HG03108 (cell line): ENCODE data around the gene UBAP1.
A peak's percentile ranks its signal among the peaks of the same experiment; 100 is the strongest.
"Not testable (repeated sequence)": the region's sequence is repeated elsewhere in the genome, so short reads cannot be mapped to it uniquely, and the experiment has no call there.

ENCODE experiments used
- ATAC-seq: cut with Tn5 transposase; IDR thresholded peaks from one replicate; pipeline ENCODE4 v1.9.1; 2021; ENCODE audit warnings: moderate library complexity; ENCODE audit not compliant: unreplicated experiment

Gene UBAP1

DNA sequence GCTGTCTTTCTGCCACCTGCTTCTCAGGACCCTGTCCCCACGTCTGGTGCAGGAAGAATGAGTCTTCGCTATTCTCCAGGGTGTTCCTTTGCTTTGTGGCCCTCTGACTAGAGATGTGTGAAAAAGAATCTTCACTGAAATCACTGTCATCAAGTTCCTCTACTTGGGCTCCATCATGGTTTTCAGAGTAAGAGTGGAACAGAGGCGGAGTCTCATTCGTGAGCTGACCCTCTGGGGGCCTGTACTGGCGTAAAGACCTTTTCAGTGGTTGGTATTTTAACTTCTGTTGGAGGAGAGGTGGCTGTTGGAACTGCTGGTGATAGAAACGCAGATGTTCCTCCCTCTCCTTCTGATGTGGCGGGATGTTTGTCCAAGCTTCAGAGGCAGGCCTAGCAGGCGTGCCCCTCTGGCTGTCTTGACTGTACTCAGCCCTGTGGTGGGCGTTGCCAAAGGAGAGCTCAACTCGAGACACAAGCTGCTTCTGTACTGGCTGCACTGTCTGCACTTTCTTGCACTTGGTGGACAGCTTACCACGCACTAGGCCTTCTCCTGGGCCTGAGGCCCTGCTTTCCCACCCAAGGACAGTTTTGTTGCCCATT is 78.2 kb downstream of the UBAP1 start:
- ATAC-seq: no peak

DNA sequence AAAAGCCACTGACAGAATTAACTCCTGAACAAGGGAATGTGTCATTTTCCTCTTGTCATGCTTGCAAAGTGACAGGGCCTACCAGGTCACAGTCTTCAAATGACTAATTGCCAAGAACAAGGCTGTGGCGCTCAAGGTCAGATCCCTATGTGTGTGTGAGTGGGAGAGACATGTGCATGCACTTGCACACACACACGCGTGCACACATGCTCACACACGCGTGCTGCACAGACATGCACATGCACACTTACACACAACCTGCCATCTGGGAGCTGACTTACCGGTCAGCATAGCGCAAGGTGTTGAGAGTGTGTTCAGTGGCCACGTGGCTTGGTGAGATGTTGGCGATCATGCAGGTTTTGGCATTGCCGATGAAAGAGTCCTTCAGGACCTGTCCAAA is 80.5 kb downstream of the UBAP1 start:
- no peak for ATAC-seq

DNA sequence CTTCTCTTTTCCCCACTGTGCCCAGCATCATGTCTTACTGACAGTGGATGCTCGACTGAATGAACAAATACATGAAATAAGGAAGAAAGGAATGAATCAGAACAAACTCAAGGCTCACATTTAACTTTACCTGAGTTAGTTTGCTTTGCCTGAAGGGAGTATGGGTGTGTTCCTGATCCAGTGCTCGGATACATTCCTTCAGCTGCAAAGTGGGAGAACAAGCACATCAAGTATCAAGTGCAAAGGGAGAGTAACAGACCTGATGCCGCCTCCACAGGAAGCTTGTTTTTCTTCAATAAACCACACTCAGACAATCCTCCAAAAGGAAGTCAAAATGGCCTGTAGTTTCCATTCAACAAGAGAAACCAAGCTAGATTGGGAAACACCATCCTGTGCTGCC is 84.1 kb downstream of the UBAP1 start:
- no peak for ATAC-seq

DNA sequence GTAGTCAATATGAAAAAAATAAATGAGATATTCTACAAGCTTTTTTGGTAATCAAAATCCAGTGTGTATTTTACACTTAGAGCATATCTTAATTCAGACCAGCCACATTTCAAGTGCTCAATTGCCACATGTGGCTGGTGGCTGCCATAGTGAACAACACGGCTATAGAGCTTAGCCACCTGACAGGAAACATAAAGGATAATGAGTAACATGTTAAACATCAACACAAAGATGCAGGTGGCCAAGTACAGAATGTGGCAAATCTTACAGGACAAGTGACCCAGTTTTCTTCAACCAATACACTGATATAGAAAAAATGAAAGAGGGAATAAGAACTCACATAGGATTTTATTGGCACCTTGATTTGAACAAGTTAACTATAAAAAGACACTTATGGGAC is 88.8 kb downstream of the UBAP1 start:
- peak; percentile 54 for ATAC-seq

DNA sequence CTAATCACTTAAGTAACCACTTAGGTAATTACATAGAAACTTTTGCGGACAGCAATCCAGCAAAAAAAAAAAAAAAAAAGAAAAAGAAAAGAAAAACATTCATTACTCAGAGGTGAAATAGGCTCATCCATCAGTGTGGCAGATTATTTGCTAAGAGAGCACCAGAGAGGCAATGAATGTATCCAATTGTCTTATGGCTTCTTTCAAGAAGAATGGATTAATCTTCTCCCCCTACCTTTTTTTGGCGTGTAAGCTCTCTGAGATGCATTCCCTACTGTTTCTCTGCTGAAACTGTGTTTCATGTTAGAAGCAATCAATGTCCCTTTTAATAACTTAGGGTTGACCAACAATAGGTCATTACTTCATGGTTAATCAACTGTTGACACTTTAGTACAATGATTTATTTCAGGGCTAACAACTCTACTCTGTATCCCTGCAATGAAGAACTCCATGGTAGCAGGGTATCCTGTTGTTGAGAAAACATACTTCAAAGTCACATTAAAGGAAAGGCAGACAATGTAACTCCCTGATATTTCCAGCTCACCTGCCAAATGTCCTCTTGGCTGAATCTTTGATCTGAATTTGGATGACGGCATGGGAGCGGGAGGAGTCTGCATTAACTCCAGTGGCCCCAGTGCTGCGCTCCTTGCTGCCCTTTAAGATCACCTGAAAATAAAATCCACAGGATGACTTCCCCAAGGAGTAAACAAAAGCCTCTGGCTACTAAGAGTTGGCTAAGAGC is 92.6 kb downstream of the UBAP1 start:
- no peak for ATAC-seq

DNA sequence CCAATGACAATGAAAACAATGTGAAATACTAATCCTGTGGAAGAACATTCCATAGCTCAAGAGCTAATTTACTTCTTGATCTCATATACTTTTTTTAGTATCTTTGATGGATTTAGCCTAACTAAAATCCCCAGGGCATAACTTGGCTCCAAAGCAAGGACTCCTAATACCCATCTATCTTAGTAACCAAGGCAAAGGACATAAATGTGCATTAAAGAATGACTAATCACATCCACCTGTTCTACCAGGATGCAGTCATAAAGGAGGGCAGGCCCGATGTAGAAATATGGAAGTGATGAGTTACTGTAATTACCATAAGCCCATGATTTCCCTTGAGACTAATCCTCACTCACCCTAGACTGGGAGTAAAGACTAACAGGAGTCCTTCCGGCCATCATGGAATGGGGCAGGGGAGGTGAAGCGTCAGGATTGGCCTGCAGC is 93.3 kb downstream of the UBAP1 start:
- ATAC-seq: no peak

DNA sequence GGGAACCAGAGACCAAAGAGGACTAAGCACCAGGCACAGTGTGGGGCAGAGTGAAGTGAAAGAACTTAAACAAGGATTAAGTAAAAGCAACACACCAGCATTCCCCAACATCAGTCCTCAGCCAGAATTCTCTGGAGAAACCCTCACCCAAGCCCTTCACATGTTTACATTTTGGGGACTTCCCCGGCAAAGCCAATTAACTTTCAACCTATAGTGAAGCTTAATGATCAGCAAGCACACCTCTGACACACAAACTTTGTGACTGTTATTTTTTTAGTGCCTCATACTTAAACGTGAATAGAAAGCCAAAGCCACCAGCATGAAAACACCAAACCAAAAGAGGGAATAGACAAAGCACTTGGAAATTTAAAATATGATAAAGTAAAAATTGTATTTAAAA is 94.7 kb downstream of the UBAP1 start:
- ATAC-seq: not testable (repeated sequence)

DNA sequence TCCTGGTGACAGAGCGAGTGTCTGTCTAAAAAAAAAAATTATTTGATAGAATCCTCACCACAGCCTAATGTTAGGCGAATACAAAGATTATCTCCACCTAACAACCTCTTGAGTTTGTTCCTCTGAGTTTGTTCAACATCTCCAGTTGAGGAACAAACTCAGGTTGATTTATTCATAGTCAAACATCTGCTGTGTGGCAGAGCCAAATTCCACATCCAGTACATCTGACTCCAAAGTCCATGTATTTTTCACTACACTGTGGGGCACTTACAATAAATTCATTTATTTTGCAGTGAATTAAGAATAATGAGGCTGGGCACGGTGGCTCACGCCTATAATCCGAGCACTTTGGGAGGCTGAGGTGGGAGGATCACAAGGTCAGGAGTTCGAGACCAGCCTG is 97.0 kb downstream of the UBAP1 start:
- ATAC-seq: no peak

DNA sequence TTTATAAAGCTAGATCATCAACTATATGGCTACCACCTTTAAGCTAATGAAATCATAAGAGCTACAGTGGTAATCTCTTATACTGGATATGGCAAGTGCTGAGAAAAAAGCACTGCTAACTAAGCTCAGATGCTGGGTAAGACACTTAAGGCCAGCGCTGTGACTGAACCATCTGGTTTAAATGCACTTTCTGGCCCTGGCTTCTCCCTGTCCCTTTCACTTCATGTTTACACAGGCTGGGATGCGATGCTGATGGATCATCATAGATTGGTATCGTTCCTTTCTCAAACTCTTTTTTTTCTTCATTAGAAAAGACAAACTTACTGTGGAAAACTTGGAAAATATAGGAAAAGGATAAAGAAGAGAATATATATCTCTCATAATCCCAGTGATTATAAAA is 97.9 kb downstream of the UBAP1 start:
- no peak for ATAC-seq

DNA sequence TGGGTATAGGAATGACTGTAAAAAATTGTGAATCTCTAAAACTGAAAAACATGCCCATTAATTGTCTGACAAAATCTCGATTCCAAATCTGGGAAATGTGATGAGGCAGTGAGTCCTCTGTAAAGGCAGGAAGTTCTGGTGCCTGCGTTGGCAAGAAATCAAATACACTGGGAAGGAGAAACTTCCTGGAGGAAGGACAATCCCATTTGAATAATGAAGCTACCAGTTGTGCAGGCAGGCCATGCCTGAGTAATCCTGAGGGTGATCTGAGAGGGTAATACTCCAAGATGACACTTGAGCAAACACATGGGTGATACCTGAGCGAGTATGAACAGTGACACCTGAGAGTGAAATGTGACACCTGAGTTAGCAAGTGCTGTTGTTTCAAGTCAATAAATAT is 100.6 kb downstream of the UBAP1 start:
- no peak for ATAC-seq

DNA sequence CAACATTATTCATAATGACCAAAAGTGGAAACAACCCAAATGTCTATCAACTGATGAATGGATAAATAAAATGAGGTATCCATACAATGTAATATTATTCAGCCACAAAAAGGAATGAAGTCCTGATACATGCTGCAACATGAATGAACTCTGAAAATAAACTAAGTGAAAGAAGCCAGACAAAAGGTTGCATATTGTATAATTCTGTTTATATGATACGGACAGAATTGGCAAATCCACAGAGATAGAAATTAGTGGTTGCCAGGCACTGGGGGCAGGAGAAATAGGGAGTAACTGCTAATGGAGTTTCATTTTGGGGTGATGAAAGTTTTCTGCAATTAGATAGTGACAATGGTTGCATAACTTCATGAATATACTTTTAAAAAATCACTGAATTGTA is 103.3 kb downstream of the UBAP1 start:
- no peak for ATAC-seq

DNA sequence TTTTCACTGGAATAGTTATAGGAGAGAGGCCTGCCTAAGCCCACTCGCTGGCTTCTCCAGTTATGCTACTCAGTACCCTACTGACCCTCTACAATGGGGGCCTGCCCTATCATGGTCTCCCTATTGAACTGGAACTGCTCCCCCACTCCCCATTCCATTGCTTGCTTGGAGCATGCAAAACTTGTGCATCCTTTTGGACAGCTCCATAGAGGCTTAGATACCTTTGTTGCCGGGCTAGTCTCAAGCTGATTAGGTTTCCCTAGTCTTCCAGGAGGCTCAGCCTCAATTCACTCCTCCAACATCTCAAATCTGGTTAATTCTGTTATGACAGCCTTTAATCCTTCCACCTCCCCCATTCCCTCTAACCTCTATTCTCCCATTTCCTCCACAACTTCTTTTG is 110.3 kb downstream of the UBAP1 start:
- ATAC-seq: no peak

DNA sequence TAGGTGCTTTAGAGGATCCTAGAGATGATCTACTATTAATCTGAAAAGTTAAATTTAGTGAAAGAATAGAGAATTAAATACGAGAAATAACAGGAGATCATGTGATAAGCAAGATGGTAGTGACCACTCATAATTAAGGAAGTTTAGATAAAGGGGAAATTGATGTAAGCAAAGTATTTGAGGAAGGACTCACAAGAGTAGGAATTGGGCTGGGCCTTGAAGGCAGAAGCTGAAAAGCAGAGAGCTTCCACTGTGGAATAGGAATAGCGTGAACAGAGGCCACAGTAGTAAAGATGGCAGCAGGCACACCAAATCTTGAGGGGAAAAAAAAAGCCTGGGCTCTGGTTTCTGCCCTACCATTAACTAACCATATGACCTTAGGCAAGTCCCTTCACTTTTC is 112.2 kb downstream of the UBAP1 start:
- ATAC-seq: no peak

DNA sequence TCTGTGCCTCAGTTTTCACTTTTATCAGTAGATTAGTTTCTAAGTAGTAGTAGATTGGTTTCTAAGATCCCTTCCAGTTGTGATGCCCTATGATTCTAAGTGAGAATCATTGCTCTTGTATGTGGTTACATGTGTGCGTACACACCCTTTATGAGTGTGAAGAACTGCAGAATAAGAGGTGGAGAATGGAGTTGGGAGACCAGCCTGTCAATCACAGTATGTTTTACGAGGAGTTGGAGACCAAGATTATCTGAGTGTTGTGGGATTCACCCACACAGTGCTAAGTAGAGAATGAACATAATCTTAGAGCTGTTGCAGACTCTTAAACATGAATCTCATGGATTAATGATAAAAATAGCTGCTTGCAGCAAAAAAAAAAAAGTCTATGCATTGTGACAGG is 112.6 kb downstream of the UBAP1 start:
- ATAC-seq: no peak

DNA sequence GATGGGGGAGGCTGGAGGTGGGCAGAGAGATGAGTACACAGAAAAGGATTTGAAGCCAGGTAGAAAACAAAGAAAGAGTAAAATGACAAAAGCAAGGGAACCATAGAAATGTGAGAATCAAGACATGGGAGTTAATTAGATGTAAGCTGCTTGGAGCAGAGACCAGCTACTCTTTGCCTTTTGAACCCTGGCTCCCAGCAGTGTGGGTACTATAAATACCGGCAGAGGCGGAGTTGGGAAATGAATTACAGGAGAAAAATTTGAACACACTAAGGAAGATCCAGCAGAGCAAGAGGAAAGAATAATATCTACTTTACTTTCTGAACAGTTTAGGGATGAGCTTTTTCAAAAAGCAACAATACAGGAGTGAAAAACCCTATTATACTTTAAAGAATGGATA is 113.7 kb downstream of the UBAP1 start:
- ATAC-seq: no peak

DNA sequence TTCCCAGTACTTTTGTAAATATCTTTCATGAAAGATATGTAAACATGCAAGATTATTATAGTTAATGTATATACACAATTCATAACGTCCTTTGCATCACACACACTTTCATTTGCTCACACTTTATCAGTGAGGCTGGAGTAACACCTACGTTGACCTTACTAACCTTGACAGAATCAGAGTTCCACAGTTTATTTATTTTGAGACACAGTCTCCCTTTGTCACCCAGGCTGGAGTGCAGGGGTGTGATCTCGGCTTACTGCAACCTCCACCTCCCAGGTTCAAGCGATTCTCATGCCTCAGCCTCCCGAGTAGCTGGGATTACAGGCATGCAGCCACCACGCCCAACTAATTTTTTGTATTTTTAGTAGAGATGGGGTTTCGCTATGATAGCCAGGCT is 122.2 kb downstream of the UBAP1 start:
- ATAC-seq: not testable (repeated sequence)
